Breast epithelium (tissue), 3 donors: ENCODE data around the gene COMMD6.

Source experiments
- CTCF ChIP-seq, 3 donors: fragments of 450-650 bp; IDR thresholded peaks; one replicate each; pipeline ENCODE4 v1.5.1; 2016 to 2017; ENCODE audit warnings: antibody characterized with exemption in 3 of 3, mild to moderate bottlenecking in 3 of 3, moderate library complexity in 3 of 3
- POLR2AphosphoS5 ChIP-seq, 3 donors: sonication (generic); formaldehyde crosslinking; IDR thresholded peaks; one replicate each; pipeline ENCODE4 v1.6.1; 2017; ENCODE audit warnings: antibody characterized with exemption in 3 of 3

DNA sequence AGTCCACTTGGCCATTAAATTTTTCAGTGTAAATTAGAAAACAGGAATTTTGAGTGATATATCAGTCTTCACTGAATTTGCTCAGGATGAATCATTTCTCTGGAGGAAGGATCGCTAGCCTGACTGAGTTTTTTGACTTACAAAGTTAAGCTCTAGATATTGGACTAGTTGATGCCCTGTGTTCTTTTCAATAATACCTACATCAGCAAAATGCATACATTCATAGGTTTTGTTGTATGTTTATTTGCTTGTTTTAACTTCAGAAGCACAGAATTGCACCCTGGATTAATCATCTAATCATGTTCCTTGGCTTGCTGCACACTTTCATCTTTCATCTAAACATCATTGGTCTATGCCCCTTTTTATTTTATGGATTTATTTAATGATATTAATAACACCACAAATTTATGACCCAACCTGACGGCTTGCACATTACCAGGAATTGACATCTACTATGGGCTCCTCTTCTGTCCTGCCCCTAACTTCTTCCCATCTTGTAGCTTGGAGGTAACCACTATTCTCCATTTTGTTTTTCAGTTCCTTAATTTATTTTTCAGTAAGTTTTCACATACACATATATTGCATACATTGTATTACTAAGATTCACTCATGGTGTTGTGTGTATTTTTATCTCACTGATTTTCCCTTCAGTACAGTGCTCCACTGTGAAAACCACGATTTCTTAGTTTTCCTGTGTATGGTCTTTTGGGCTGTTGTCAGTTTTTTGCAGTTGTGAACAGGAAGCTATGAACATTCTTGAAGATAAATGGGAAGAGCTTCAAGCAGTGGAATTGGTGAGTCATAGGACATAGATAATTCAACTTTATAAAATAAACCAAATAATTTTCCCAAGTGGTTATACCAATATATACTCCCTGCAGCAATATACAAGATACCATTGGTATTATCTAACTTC, 23.3 kb downstream of the COMMD6 start:
- no peak for TF ChIP-seq CTCF (IDR thresholded peaks at IDR 0.05)
- TF ChIP-seq POLR2AphosphoS5 (IDR thresholded peaks at IDR 0.05) = no peak
